ENCODE data around the gene ALS2.
A peak's percentile ranks its signal among the peaks of the same experiment; 100 is the strongest.

Gene ALS2

DNA sequence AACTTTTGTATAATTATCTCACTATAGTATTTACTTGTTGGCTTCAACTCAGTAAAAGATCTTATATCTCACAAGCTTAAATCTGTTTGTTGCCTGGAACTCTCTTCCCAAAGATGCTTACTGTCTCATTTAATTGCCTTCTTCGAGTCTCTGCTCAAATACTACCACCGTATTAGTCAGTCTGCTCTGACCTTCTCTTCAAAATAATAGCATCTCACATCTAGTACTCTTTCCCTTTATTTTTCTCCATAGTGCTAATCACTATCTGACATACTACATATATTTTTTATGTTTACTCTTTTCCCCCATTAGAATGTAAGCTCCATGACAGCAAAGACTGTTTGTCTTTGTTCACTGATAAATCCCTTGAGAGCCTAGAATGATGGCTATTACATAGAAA, 71.7 kb downstream of the ALS2 start:
- no peak overlapping the region for H3K4me3 ChIP-seq (replicated peaks; ENCODE audit: low read depth, low read length)
- no peak for TF ChIP-seq CTCF (IDR thresholded peaks at IDR 0.05; ENCODE audit: low read depth, low read length, missing control alignments)
- DNase-seq (ENCODE audit: extremely low read depth, low read depth) = no peak

- no peak overlapping the region for H3K4me3 ChIP-seq (replicated peaks; ENCODE audit: low read depth, low read length)
- DNase-seq (ENCODE audit: extremely low read depth, low read depth) = no peak
- peak; percentile 31 for TF ChIP-seq CTCF (IDR thresholded peaks at IDR 0.05; ENCODE audit: low read depth, low read length, missing control alignments)
Measured at GRCh38 chr2:201707753-201708152, 73.0 kb downstream of the ALS2 start.

GRCh38 chr2:201707142-201707541, 73.6 kb downstream of the ALS2 start:
- H3K4me3 ChIP-seq (replicated peaks; ENCODE audit: low read depth, low read length) = no peak overlapping the region
- no peak for TF ChIP-seq CTCF (IDR thresholded peaks at IDR 0.05; ENCODE audit: low read depth, low read length, missing control alignments)

DNA sequence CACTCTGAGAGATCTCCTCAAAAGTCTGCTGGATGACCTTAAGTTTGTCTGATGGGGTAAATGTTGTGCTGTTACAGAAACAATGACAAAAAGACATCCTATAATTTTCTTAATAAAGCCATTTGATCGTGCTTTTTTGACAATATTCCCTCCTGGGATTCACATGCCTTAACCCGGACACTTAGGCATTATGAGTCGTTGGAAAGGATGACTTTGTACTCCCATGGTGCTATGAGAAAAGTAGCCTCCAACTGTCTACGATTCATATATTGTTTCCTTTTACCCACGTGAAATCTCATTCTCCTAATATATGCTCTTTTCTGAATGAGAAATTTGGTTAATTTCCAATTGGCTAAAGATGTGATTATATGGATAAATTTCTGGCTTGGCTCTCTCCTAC, 76.2 kb downstream of the ALS2 start:
- no peak for TF ChIP-seq CTCF (IDR thresholded peaks at IDR 0.05; ENCODE audit: low read depth, low read length, missing control alignments)
- no peak for DNase-seq (ENCODE audit: extremely low read depth, low read depth)

More at GRCh38 chr2:201707142-201707541, 73.6 kb downstream of the ALS2 start:
- no peak for DNase-seq (ENCODE audit: extremely low read depth, low read depth)

GRCh38 chr2:201701646-201702045, 79.1 kb downstream of the ALS2 start:
- no peak for DNase-seq (ENCODE audit: extremely low read depth, low read depth)
- no peak overlapping the region for H3K4me3 ChIP-seq (replicated peaks; ENCODE audit: low read depth, low read length)
- no peak for TF ChIP-seq CTCF (IDR thresholded peaks at IDR 0.05; ENCODE audit: low read depth, low read length, missing control alignments)

More for the DNA sequence above, 76.2 kb downstream of the ALS2 start:
- H3K4me3 ChIP-seq (replicated peaks; ENCODE audit: low read depth, low read length) = no peak overlapping the region

DNA sequence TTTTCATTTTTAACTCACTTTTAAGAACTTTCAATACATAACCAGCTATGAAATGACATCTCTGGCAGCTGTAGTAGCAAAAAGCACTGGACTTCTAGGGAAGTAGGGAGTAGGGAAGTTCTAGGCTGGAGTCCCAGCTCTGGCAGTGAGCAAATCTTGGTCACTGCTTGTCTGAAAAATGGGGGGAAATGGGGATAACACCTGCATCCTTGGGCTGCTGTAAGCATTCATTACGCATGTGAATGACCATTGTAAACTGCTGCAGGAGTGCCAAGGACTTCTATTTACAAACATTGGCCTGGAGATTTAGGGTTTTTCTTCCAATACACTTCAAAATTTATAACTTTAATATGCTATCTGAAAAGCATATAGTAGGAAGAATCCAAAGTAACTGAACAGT, 81.3 kb downstream of the ALS2 start:
- TF ChIP-seq CTCF (IDR thresholded peaks at IDR 0.05; ENCODE audit: low read depth, low read length, missing control alignments) = no peak
- no peak for DNase-seq (ENCODE audit: extremely low read depth, low read depth)
- H3K4me3 ChIP-seq (replicated peaks; ENCODE audit: low read depth, low read length) = no peak overlapping the region

DNA sequence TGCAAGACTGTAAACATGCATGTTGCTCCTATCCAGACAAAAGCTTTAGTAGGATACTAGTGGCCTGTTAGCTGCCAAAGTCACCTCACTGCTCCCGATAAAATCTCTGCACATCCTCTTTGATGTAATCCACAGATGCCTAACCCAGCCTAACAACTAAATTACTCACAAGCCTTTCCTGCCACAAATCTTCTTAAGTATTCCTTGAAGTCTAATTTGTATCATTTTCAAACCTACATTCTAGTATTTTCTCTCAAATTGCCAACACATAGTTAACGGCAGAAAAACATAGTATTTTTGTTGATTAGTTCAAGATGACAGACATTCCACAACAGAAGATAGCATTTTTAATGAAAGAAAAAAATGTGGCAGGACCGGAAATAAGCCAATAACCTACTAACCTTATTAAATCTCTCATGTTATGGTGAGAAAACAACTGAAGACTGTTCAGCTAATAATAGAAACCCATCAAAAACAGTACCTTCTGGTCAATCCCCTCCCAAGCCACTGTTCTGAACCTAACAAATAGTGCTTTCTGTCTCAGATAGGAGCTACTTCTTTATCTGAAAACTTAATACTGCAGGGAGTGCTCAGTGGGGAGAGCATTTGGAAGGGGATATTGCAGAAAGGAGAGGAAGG, 82.0 kb downstream of the ALS2 start, which contains the start of gene MPP4:
Gene MPP4 (minus strand): TSS at position 57 of the 639 bp plus-strand sequence. CDS start 4,690 bp downstream, outside the sequence.
- peak; percentile 65 for DNase-seq (ENCODE audit: extremely low read depth, low read depth)
- H3K4me3 ChIP-seq (replicated peaks; ENCODE audit: low read depth, low read length) = no peak within 1 kb of the TSS; the same call in 1 of the 2 replicates
- TF ChIP-seq CTCF (IDR thresholded peaks at IDR 0.05; ENCODE audit: low read depth, low read length, missing control alignments) = no peak

Data from HFF-Myc (cell line).